IPS-18c (cell line): ENCODE data around the gene CUZD1.
"Not testable (repeated sequence)": the region's sequence is repeated elsewhere in the genome, so short reads cannot be mapped to it uniquely, and the experiment has no call there.

Source experiments
- H3K4me3 ChIP-seq: 2 replicates; pipeline ENCODE4 v1.7.0; 2013; ENCODE audit warnings: low read depth, mild to moderate bottlenecking, low read length, moderate library complexity; ENCODE audit not compliant: insufficient read depth
- H3K9me3 ChIP-seq: one replicate; pipeline ENCODE4 v1.6.1; 2013; ENCODE audit warnings: mild to moderate bottlenecking, low read length, moderate library complexity; ENCODE audit not compliant: control insufficient read depth, insufficient read depth

CUZD1 gene, protein sequence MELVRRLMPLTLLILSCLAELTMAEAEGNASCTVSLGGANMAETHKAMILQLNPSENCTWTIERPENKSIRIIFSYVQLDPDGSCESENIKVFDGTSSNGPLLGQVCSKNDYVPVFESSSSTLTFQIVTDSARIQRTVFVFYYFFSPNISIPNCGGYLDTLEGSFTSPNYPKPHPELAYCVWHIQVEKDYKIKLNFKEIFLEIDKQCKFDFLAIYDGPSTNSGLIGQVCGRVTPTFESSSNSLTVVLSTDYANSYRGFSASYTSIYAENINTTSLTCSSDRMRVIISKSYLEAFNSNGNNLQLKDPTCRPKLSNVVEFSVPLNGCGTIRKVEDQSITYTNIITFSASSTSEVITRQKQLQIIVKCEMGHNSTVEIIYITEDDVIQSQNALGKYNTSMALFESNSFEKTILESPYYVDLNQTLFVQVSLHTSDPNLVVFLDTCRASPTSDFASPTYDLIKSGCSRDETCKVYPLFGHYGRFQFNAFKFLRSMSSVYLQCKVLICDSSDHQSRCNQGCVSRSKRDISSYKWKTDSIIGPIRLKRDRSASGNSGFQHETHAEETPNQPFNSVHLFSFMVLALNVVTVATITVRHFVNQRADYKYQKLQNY

DNA sequence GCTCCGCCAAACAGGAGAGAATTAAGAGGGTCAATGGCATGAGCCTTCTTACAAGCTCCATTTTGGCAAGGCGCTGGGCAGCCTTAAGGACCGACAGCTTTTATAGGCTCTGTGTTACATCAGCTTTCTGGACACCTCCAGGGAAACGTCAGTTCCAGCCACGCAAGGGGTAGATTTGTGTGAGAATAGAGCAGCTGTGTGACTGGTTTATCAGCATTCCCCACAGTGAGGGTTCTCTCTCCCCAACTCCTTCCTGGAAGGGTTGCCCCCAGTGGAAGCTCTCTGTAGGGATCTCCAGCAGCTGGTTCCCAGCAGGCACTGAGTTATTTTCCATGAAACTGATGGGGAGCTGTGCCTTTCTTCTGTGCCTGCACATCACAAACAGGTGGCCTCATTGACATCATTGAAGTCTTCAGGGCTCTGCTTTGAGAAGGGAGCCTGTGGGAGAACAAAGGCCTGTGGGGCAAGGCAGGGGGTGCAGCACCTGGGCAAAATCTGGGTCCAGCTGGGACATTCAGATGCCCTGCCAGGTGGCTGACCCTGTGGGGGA, at the start of gene CUZD1:
Gene CUZD1 (minus strand): TSS at position 75 of the 550 bp plus-strand sequence. CDS start 14 bp downstream, at position 61.
- peaks cover 2% of the 10 kb centered on the region for H3K9me3 ChIP-seq
- H3K4me3 ChIP-seq: no peak within 1 kb of the TSS

DNA sequence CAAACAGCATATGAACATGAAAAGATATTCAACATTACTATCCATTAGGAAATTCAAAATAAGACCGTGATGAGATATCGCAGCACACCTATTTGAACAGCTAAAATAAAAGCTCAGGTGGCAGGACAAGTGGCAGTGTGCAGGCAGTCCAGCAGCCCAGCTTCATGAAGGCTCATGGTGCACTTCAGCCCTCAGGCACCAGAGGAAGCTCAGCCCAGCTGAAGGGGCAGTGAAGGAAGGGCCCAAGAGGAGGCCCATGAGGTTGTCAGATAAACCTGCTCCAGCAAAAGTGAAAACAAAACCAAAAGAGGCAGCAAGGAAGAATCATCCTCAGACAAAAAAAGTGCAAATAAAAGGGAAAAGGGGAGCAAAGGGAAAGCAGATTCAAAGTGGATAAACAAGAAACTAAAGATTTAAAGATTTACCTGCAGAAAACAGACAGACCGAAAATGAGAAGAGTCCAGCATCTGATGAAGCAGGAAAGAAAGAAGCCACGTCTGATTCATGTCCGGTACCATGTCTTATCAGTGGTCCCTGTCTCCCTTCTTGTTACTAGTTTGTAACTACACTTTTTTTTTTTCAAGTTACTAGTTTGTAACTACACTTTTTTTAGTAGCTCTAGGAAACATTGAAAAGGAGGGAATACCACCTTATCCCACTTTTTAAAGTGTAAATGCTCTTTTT, 48.7 kb upstream of the CUZD1 start:
- no peak overlapping the region for H3K4me3 ChIP-seq
- no peaks in the 10 kb centered on the region for H3K9me3 ChIP-seq

DNA sequence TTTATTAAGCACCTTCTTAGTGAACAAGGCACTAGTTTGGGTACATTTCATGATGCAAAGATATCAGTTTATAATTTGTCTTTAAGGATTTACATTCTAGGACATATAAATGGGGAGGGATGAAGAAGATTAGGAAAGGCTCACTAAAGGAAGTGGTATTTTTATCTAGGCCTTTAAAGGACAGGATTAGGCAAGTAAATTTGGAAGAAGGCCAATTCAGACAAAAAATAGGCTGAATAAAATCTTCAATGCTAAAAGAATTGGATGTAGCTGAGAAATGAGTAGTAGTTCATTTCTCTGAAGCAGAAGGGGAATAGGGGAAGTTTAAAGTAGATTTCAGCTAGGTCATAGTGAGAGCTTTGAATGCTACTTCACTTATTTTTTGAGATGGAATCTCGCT, 38.5 kb upstream of the CUZD1 start:
- Histone ChIP-seq H3K4me3 (no peak overlapping the region), H3K9me3 (no peaks in the 10 kb centered on the region)

DNA sequence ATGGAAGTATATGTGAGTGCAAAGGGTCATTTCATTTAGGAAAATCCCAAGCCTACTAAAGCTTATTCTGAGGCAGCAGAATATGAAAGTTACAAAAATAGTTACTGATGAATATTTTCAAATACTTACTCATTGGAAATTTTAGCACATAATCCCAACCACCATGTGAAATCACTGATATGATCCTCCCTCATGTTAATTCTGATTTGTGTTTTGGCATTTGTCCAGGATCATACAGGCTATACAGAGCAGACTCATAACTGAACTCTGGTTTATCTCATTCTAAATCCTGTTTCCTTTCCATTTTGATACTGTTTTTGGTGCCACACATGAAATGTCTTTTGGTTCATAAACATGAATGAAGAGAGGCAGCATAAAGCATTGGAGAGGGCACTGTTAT, 37.1 kb upstream of the CUZD1 start:
- no peak overlapping the region for H3K4me3 ChIP-seq
- no peaks in the 10 kb centered on the region for H3K9me3 ChIP-seq

DNA sequence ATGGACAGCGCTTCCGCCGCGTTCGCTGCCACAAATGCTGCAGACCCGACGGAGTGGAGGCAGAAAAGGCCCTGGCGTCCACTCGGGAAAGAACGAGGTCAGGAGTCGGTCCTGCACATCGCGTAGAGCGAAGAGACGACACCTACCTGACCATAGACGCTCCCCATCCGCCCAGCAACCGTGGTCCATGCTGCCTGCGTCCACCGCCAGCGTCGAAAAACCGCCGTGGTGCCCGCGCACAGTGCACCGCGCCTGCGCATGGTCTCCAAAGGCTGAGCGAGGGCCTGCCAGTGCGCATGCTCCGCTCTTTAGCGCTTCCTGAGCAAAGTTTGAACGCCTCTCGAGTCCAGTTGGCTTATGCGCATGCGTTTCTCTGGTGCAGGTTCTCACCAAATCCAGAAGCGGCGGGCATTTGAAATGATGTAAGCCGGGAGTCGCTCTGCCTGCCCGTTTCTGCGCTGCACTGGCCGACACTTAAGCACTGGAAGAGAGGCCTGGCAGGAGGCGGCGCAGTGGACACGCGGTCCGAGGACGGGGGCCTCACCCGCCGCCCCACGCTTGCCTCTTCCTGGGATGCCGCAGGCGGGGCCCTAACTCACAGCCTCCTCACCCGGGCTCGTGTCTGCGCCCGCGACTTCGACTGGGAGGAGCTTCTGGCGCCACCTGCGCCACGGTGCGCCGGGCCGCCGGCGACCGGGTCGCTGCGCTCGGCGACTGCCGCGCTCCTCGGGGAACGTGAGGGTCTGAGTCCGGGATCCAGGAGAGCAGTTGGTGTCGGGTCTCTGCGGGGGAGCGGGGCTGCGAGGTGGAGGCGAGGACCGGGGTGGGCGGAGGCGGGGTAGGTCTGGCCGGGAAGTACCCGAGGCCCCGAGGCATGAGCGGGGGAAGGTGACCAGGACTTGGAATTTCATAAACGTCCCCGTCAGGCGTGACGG, 33.9 kb upstream of the CUZD1 start, which contains the start of gene FAM24B:
Gene FAM24B (minus strand): TSS at position 243 of the 935 bp plus-strand sequence. CDS start 29,066 bp downstream, outside the sequence.
- no peaks in the 10 kb centered on the region for H3K9me3 ChIP-seq
- peak within 1 kb of the TSS; percentile 43 for H3K4me3 ChIP-seq

DNA sequence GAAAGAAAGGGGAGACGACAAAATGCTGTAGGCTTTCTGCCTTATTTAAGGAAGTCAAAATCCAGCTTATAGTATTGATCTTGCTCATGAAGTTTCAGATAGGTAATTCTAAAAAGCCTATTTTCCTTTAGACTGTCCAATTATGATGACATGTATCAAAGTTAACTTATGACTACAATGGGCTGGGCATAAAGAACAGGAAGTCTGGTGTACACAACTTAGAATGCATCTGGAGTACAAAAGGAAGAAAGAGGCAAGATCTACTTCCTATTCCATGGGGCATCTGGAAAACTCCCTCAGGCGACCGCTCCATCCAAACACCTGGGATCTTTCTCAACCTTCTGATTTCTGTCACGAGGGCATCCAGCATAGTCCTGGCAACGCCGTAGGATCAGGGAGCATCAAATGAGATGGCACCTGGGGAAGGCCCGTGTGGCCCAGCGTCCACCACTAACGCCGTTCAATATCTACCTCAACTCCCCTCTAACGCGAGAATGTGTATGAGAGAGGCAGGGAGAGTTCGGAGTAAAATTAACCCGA, 33.2 kb upstream of the CUZD1 start:
- Histone ChIP-seq H3K9me3 (no peaks in the 10 kb centered on the region), H3K4me3 (peak overlapping the region; percentile 43; the same call in 1 of the 2 replicates)

DNA sequence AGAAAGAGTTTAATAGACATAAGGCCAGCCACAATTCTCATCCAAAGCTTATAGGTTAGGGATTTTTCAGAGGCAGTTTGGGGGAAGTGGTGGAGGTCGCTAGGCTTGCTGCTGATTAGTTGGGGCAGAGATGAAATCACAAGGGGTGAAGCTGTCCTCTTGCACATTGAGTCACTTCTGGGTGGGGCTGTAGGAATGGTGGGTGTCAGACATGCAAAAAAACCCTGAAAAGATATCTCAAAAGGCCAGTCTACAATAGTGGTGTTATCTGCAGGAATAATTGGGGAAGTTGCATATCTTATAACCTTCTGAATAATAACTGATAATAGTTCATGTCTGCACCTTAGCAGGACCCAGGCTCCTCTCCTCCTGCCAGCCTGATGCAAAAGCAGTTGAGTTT, 31.6 kb upstream of the CUZD1 start:
- Histone ChIP-seq H3K4me3 (no peak overlapping the region), H3K9me3 (peaks cover 2% of the 10 kb centered on the region)

DNA sequence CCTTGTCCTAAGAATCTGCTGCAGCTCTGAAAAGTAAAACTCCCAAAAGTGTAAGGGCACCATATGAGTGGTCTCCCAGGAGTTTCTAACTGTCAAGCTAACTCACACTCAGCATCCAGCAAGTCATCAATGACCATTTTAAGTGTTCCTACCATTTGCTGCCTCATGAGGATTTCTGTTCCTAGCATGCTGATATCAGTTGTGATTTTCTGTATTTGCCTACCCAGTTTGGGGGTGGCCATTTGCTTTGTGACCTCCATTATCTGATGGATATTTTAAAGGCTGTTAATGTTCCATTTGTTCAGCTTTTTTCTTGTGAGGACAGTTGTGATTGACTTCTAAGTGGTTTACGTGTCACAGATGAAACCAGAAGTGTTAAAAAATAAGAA, 30.8 kb upstream of the CUZD1 start:
- H3K9me3 ChIP-seq: peaks cover 2% of the 10 kb centered on the region
- H3K4me3 ChIP-seq: no peak overlapping the region

DNA sequence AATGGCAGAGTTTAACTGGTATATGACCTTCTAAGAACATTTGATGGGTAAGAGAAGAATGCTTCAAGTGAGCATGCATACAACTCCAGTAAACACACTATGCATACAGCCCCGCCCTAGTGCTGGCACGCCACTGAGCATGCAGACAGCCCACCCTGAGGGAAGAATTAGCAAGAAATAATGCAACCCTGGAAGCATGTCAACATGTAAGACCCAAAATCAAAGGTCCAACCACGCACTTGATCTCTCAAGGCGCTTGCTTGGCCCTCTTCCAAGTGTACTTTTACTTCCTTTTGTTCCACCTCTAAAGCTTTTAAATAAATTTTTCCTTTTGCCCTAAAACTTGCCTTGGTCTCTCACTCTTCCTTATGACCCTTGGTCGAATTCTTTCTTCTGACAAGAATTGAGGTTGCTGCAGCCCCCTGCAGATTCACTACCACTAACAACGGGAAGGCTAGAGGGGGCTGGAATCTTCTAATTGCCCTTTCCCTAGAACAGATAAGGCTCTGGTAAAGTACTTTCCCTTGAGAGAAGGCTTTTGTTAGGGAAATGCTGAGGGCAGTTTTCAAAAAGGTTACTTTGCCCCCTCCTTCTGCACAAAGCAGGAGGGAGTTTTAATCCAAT, 30.3 kb upstream of the CUZD1 start:
- Histone ChIP-seq H3K9me3 (peaks cover 2% of the 10 kb centered on the region), H3K4me3 (no peak overlapping the region)

DNA sequence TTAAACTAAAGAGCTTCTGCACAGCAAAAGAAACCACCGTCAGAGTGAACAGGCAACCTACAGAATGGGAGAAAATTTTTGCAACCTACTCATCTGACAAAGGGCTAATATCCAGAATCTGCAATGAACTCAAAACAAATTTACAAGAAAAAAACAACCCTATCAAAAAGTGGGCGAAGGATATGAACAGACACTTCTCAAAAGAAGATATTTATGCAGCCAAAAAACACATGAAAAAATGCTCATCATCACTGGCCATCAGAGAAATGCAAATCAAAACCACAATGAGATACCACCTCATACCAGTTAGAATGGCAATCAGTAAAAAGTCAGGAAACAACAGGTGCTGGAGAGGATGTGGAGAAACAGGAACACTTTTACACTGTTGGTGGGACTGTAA, 26.3 kb upstream of the CUZD1 start:
- H3K4me3 ChIP-seq, H3K9me3 ChIP-seq: not testable (repeated sequence)

DNA sequence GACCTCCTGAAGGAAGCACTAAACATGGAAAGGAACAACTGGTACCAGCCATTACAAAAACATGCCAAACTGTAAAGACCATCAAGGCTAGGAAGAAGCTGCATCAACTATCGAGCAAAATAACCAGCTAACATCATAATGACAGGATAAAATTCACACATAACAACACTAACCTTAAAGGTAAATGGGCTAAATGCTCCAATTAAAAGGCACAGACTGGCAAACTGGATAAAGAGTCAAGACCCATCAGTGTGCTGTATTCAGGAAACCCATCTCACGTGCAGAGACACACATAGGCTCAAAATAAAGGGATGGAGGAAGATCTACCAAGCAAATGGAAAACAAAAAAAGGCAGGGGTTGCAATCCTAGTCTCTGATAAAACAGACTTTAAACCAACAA, 23.1 kb upstream of the CUZD1 start:
- peaks cover 11% of the 10 kb centered on the region for H3K9me3 ChIP-seq
- not testable (repeated sequence) for H3K4me3 ChIP-seq

DNA sequence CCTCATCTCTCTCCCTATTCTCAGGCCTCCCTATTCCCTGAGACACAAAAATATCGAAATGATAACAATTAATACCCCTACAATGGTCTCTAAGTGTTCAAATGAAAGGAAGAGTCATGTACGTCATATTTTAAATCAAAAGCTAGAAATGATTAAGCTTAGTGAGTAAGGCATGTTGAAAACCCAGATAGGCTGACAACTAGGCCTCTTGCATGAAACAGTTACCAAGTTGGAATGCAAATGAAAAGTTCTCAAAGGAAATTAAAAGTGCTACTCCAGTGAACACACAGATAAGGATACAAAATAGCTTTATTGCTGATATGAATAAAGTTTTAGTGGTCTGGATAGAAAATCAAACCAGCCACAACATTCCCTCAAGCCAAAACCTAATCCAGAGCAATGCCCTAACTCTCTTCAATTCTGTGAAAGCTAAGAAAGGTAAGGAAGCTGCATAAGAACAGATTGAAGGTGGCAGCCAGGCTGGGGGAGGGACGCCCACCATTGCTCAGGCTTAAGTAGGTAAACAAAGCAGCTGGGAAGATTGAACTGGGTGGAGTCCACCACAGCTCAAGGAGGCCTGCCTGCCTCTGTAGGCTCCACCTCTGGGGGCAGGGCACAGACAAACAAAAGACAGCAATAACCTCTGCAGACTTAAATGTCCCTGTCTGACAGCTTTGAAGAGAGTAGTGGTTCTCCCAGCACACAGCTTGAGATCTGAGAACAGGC, 21.3 kb upstream of the CUZD1 start:
- H3K9me3 ChIP-seq, H3K4me3 ChIP-seq: not testable (repeated sequence)

DNA sequence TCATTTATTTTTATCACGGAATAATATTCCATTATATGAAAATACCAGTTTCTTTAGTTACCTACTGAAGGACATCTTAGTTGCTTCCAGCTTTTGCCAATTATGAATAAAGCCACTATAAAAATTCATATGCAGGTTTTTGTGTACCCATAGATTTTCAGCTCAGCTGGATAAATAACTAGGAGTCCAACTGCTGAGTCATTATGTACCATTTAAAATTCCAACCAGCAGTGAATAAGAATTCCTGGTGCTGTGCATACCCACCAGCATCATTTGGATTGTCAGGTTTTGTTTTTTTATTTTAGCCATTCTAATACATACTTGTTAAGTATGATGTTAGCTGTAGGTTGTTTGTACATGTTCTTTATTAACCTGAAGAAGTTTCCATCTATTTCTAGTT, 19.2 kb upstream of the CUZD1 start:
- H3K9me3 ChIP-seq: peaks cover 8% of the 10 kb centered on the region

DNA sequence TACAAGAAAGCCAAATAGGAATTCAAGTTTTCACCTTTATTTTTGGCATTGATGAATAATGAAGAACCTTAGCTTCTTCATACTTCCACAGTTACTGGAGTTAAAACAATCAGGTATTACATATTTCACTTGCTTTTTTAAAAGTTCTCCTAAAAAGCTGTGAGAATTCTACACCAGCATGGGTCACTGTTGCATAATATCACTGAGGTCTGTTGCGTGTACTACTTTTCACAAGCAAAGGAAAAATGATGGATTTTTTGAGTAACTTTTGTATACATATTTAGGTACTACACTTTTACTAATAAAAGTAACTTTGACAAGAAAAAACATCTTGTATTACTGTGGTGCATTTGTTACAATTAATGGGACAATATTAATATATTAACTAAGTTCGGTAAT, 18.5 kb upstream of the CUZD1 start:
- H3K4me3 ChIP-seq: no peak overlapping the region
- H3K9me3 ChIP-seq: peaks cover 8% of the 10 kb centered on the region

More for the DNA sequence above, 19.2 kb upstream of the CUZD1 start:
- H3K4me3 ChIP-seq: no peak overlapping the region
